ENCODE data around the gene LRRC8D.
A peak's percentile ranks its signal among the peaks of the same experiment; 100 is the strongest.

- TF ChIP-seq, protein P1, sequence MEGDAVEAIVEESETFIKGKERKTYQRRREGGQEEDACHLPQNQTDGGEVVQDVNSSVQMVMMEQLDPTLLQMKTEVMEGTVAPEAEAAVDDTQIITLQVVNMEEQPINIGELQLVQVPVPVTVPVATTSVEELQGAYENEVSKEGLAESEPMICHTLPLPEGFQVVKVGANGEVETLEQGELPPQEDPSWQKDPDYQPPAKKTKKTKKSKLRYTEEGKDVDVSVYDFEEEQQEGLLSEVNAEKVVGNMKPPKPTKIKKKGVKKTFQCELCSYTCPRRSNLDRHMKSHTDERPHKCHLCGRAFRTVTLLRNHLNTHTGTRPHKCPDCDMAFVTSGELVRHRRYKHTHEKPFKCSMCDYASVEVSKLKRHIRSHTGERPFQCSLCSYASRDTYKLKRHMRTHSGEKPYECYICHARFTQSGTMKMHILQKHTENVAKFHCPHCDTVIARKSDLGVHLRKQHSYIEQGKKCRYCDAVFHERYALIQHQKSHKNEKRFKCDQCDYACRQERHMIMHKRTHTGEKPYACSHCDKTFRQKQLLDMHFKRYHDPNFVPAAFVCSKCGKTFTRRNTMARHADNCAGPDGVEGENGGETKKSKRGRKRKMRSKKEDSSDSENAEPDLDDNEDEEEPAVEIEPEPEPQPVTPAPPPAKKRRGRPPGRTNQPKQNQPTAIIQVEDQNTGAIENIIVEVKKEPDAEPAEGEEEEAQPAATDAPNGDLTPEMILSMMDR (IDR thresholded peaks at IDR 0.05 in 2 of 3, conservative IDR thresholded peaks at IDR 0.05 in 1 of 3; ENCODE audit: insufficient read depth in 2 of 3, low read depth in 1 of 3, low read length in 3 of 3): no peak
- TF ChIP-seq ATF7 (IDR thresholded peaks at IDR 0.05) (no peak), ATF6 (CRISPR knock-in tag; IDR thresholded peaks at IDR 0.05) (no peak), ZSCAN29 (IDR thresholded peaks at IDR 0.05) (no peak), SMARCA4 (IDR thresholded peaks at IDR 0.05) (peak; percentile 58; the same call in 1 of the 2 replicates), CAMTA2 (CRISPR knock-in tag; conservative IDR thresholded peaks at IDR 0.05) (no peak), MTA2 (IDR thresholded peaks at IDR 0.05; ENCODE audit: low read depth) (peak; percentile 25; the same call in 1 of the 2 replicates), MLX (CRISPR knock-in tag; conservative IDR thresholded peaks at IDR 0.05) (no peak), HDAC6 (IDR thresholded peaks at IDR 0.05; ENCODE audit: low read depth, low read length) (no peak), TRIM24 (IDR thresholded peaks at IDR 0.05) (no peak), CEBPB (tag; IDR thresholded peaks at IDR 0.05) (no peak), IRF2 (CRISPR knock-in tag; IDR thresholded peaks at IDR 0.05) (no peak)
- TF ChIP-seq, protein P2, sequence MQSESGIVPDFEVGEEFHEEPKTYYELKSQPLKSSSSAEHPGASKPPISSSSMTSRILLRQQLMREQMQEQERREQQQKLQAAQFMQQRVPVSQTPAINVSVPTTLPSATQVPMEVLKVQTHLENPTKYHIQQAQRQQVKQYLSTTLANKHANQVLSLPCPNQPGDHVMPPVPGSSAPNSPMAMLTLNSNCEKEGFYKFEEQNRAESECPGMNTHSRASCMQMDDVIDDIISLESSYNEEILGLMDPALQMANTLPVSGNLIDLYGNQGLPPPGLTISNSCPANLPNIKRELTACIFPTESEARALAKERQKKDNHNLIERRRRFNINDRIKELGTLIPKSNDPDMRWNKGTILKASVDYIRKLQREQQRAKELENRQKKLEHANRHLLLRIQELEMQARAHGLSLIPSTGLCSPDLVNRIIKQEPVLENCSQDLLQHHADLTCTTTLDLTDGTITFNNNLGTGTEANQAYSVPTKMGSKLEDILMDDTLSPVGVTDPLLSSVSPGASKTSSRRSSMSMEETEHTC (IDR thresholded peaks at IDR 0.05): no peak
Observed at GRCh38 chr1:89900791-89901708, 80.2 kb downstream of the LRRC8D start.
